Gastrocnemius medialis (tissue), 4 donors: ENCODE measurements around the gene CMTM4. TPM values are rescaled to one million over a fixed set of nuclear protein-coding genes. Genes with fewer than 3 reads are reported as not detected.
"Not testable (repeated sequence)": the region's sequence is repeated elsewhere in the genome, so short reads cannot be mapped to it uniquely, and the experiment has no call there.

Experiments used
- ATAC-seq, 2 donors: fragments of 150-250 bp; one replicate each; pipeline ENCODE4 v1.9.1; 2016
- DNase-seq, 2 donors: peaks; one replicate each; pipeline ENCODE4 v3.0.0-alpha.2; 2019
- H3K27ac ChIP-seq, 4 donors: fragments of 200-600 bp; sonication (generic); 1 replicate in 1 of 4; 2 replicates in 3 of 4; pipeline ENCODE4 v1.5.1; 2016 to 2018; ENCODE audit warnings: mild to moderate bottlenecking in 2 of 4, moderate library complexity in 1 of 4
- H3K27me3 ChIP-seq, 3 donors: fragments of 200-600 bp; sonication (generic) in 2 of 3; 1 replicate in 1 of 3; 2 replicates in 2 of 3; pipeline versions ENCODE4 v1.5.1 to v1.6.0; 2016 to 2019; ENCODE audit warnings: mild to moderate bottlenecking in 1 of 3, moderate library complexity in 1 of 3
- H3K36me3 ChIP-seq, 2 donors: fragments of 200-600 bp; sonication (generic) in 1 of 2; one replicate each; pipeline ENCODE4 v1.5.1; 2017 to 2018
- H3K4me1 ChIP-seq, 2 donors: fragments of 200-600 bp; sonication (generic) in 1 of 2; one replicate each; pipeline ENCODE4 v1.5.1; 2016 to 2017; ENCODE audit warnings: mild to moderate bottlenecking in 2 of 2
- H3K4me3 ChIP-seq, 4 donors: fragments of 200-600 bp; sonication (generic) in 3 of 4; 1 replicate in 1 of 4; 2 replicates in 3 of 4; pipeline ENCODE4 v1.5.1; 2016 to 2019; ENCODE audit warnings: mild to moderate bottlenecking in 2 of 4
- H3K9me3 ChIP-seq, 3 donors: fragments of 200-600 bp; sonication (generic) in 2 of 3; 1 replicate in 1 of 3; 2 replicates in 2 of 3; pipeline ENCODE4 v1.5.1; 2016 to 2019
- CTCF ChIP-seq, 5 experiments: fragments of 450-650 bp in 3 of 5; fragments of 200-600 bp in 2 of 5; sonication (generic) in 2 of 5; IDR thresholded peaks in 4 of 5; conservative IDR thresholded peaks in 1 of 5; 1 replicate in 4 of 5; 2 replicates in 1 of 5; pipeline ENCODE4 v1.5.1; 2016 to 2019; ENCODE audit warnings: antibody characterized with exemption in 5 of 5, mild to moderate bottlenecking in 3 of 5, moderate library complexity in 3 of 5
- POLR2A ChIP-seq, 2 donors: fragments of 450-650 bp; IDR thresholded peaks; one replicate each; pipeline ENCODE4 v1.6.1; 2017; ENCODE audit warnings: antibody characterized with exemption in 2 of 2, mild to moderate bottlenecking in 2 of 2, moderate library complexity in 2 of 2
- in situ Hi-C, 4 donors: fragments of 200-750 bp; cut with MboI; loops; one replicate each; pipeline versions ENCODE4 v1.15.0 to v1.8.0; 2017; ENCODE audit warnings: low sequenced_read_pairs in 4 of 4
- intact Hi-C: fragments of 100-400 bp; cut with DNase I; formaldehyde crosslinking; loops from one replicate; pipeline ENCODE4 v1.15.1; 2023; ENCODE audit warnings: low total_unique reads
- total RNA-seq, 4 donors: library from RNA; depleted of rRNA; stranded (reverse); fragments of >200 nt; gene quantifications; one replicate each; pipeline versions ENCODE4 v1.1.0 to v1.2.3, GENCODE V29; 2016

The CMTM4 gene
- total RNA-seq, 4 donors from 2014 or later, result 5.7 to 15.0 (median 7.2) TPM

- in situ Hi-C loops, result loop anchor here (10.0 to 25.0 kb wide), 3 partner anchors 185 to 263 kb away; no protein-coding TSS in a partner anchor
Observed at GRCh38 chr16:66599726-66600125, 96.8 kb downstream of the CMTM4 start.

GRCh38 chr16:66598111-66598510, 98.4 kb downstream of the CMTM4 start:
- no peak for ATAC-seq
- Histone ChIP-seq H3K27me3 (peaks cover 3 to 8% (median 4%) of the 10 kb centered on the region in 3 donors), H3K4me3 (no peak overlapping the region), H3K27ac (no peak overlapping the region), H3K9me3 (no peaks in the 10 kb centered on the region), H3K36me3 (no peaks in the 10 kb centered on the region), H3K4me1 (no peaks in the 10 kb centered on the region)
- no peak for DNase-seq
- in situ Hi-C loops, result loop anchor here in 2 of 4 donors (10.0 kb wide), 2 partner anchors 183 to 193 kb away; no protein-coding TSS in a partner anchor
- TF ChIP-seq POLR2A (IDR thresholded peaks at IDR 0.05) (no peak), CTCF (IDR thresholded peaks at IDR 0.05 in 4 of 5, conservative IDR thresholded peaks at IDR 0.05 in 1 of 5) (no peak)
- intact Hi-C loops, result no loop called here

More at GRCh38 chr16:66599726-66600125, 96.8 kb downstream of the CMTM4 start:
- Histone ChIP-seq H3K9me3 (no peaks in the 10 kb centered on the region), H3K27me3 (peaks cover 11 to 16% (median 14%) of the 10 kb centered on the region in 3 donors), H3K4me3 (no peak overlapping the region), H3K27ac (no peak overlapping the region), H3K4me1 (peaks cover 6 to 8% of the 10 kb centered on the region in 2 donors), H3K36me3 (no peaks in the 10 kb centered on the region)
- intact Hi-C loops, result loop anchor here (5.0 kb wide), 1 partner anchor 122 kb away; no protein-coding TSS in a partner anchor
- DNase-seq (no peak), ATAC-seq (no peak)
- no peak for TF ChIP-seq POLR2A (IDR thresholded peaks at IDR 0.05)
- no peak for TF ChIP-seq CTCF (IDR thresholded peaks at IDR 0.05 in 4 of 5, conservative IDR thresholded peaks at IDR 0.05 in 1 of 5)

- intact Hi-C loops, result no loop called here
- no peak for ATAC-seq
- H3K36me3 ChIP-seq, result no peaks in the 10 kb centered on the region
- no peaks in the 10 kb centered on the region for H3K4me1 ChIP-seq
- in situ Hi-C loops, result loop anchor here in 2 of 4 donors (10.0 kb wide), 2 partner anchors 182 to 192 kb away; no protein-coding TSS in a partner anchor
- H3K27ac ChIP-seq, result no peak overlapping the region
- no peak for TF ChIP-seq POLR2A (IDR thresholded peaks at IDR 0.05)
- no peak for TF ChIP-seq CTCF (IDR thresholded peaks at IDR 0.05 in 4 of 5, conservative IDR thresholded peaks at IDR 0.05 in 1 of 5)
- DNase-seq, result no peak
- no peak overlapping the region for H3K4me3 ChIP-seq
- H3K9me3 ChIP-seq, result no peaks in the 10 kb centered on the region
- H3K27me3 ChIP-seq, result no peaks in the 10 kb centered on the region
Observed at GRCh38 chr16:66596986-66597848, 99.3 kb downstream of the CMTM4 start.

- intact Hi-C loops, H3K4me1 ChIP-seq, H3K9me3 ChIP-seq, H3K36me3 ChIP-seq, DNase-seq, H3K27ac ChIP-seq, H3K27me3 ChIP-seq, ATAC-seq, H3K4me3 ChIP-seq: not testable (repeated sequence)
- in situ Hi-C loops, result loop anchor here in 2 of 4 donors (10.0 kb wide), 2 partner anchors 182 to 192 kb away; no protein-coding TSS in a partner anchor
Observed at GRCh38 chr16:66596559-66596958, 100.0 kb downstream of the CMTM4 start.

GRCh38 chr16:66594739-66595138, 101.8 kb downstream of the CMTM4 start:
- ATAC-seq, result no peak
- in situ Hi-C loops, result loop anchor here in 2 of 4 donors (10.0 kb wide), 2 partner anchors 180 to 190 kb away; no protein-coding TSS in a partner anchor
- intact Hi-C loops, result no loop called here

More at GRCh38 chr16:66594739-66595138, 101.8 kb downstream of the CMTM4 start:
- no peak for TF ChIP-seq POLR2A (IDR thresholded peaks at IDR 0.05)
- H3K36me3 ChIP-seq, result no peaks in the 10 kb centered on the region
- H3K9me3 ChIP-seq, result no peaks in the 10 kb centered on the region
- H3K4me3 ChIP-seq, result no peak overlapping the region
- H3K4me1 ChIP-seq, result no peaks in the 10 kb centered on the region
- H3K27ac ChIP-seq, result no peak overlapping the region
- no peaks in the 10 kb centered on the region for H3K27me3 ChIP-seq
- no peak for DNase-seq
